ENCODE measurements around the gene ARID5B.
A peak's percentile ranks its signal among the peaks of the same experiment; 100 is the strongest.

DNA sequence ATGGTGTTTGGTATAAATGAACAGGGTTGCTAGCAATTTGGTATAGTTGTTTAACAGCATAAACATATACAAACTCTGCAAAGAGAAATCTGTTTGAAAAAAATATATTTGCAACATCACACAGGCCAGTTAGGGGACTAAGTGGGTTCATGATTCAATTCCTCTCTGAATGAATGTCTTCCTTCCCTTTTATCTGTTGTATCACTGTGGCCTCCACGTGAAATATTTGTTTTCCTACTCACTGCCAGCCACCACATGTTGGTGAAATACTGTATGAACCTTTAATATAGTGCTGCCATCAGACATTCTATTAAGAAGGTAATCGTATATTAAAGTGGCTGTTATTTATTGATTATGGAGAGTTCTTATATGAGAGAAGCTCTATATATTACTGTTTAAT, 157.0 kb downstream of the ARID5B start:
- TF ChIP-seq YY1 (IDR thresholded peaks at IDR 0.05; ENCODE audit: low read depth), result no peak
- TF ChIP-seq TAF1 (IDR thresholded peaks at IDR 0.05; ENCODE audit: borderline replicate concordance, low read depth, low read length), result no peak
- no peak for TF ChIP-seq SMC3 (IDR thresholded peaks at IDR 0.05; ENCODE audit: low read depth, low read length)
- TF ChIP-seq EP300 (IDR thresholded peaks at IDR 0.05; ENCODE audit: borderline replicate concordance in 1 of 2, low read depth in 1 of 2, low read length in 1 of 2), result no peak
- TF ChIP-seq, protein P1, sequence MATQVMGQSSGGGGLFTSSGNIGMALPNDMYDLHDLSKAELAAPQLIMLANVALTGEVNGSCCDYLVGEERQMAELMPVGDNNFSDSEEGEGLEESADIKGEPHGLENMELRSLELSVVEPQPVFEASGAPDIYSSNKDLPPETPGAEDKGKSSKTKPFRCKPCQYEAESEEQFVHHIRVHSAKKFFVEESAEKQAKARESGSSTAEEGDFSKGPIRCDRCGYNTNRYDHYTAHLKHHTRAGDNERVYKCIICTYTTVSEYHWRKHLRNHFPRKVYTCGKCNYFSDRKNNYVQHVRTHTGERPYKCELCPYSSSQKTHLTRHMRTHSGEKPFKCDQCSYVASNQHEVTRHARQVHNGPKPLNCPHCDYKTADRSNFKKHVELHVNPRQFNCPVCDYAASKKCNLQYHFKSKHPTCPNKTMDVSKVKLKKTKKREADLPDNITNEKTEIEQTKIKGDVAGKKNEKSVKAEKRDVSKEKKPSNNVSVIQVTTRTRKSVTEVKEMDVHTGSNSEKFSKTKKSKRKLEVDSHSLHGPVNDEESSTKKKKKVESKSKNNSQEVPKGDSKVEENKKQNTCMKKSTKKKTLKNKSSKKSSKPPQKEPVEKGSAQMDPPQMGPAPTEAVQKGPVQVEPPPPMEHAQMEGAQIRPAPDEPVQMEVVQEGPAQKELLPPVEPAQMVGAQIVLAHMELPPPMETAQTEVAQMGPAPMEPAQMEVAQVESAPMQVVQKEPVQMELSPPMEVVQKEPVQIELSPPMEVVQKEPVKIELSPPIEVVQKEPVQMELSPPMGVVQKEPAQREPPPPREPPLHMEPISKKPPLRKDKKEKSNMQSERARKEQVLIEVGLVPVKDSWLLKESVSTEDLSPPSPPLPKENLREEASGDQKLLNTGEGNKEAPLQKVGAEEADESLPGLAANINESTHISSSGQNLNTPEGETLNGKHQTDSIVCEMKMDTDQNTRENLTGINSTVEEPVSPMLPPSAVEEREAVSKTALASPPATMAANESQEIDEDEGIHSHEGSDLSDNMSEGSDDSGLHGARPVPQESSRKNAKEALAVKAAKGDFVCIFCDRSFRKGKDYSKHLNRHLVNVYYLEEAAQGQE (IDR thresholded peaks at IDR 0.05; ENCODE audit: low read depth, low read length), result no peak
- TF ChIP-seq, protein P2, sequence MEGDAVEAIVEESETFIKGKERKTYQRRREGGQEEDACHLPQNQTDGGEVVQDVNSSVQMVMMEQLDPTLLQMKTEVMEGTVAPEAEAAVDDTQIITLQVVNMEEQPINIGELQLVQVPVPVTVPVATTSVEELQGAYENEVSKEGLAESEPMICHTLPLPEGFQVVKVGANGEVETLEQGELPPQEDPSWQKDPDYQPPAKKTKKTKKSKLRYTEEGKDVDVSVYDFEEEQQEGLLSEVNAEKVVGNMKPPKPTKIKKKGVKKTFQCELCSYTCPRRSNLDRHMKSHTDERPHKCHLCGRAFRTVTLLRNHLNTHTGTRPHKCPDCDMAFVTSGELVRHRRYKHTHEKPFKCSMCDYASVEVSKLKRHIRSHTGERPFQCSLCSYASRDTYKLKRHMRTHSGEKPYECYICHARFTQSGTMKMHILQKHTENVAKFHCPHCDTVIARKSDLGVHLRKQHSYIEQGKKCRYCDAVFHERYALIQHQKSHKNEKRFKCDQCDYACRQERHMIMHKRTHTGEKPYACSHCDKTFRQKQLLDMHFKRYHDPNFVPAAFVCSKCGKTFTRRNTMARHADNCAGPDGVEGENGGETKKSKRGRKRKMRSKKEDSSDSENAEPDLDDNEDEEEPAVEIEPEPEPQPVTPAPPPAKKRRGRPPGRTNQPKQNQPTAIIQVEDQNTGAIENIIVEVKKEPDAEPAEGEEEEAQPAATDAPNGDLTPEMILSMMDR (IDR thresholded peaks at IDR 0.05), result no peak
- no peak for TF ChIP-seq POLR2AphosphoS5 (IDR thresholded peaks at IDR 0.05; ENCODE audit: low read depth, low read length)
- no peak for TF ChIP-seq RAD21 (IDR thresholded peaks at IDR 0.05; ENCODE audit: low read length)
- TF ChIP-seq JUND (IDR thresholded peaks at IDR 0.05), result peak; percentile 39
- peak; percentile 71; the same call in 1 of the 2 replicates for TF ChIP-seq MXI1 (IDR thresholded peaks at IDR 0.05; ENCODE audit: low read depth, low read length)
- TF ChIP-seq RCOR1 (IDR thresholded peaks at IDR 0.05; ENCODE audit: low read length), result no peak
- peak; percentile 3; the same call in 1 of the 2 replicates for TF ChIP-seq PBX3 (IDR thresholded peaks at IDR 0.05)
- TF ChIP-seq TCF12 (IDR thresholded peaks at IDR 0.05), result peak; percentile 55
